ENCODE data around the gene CACNB4.
A peak's percentile ranks its signal among the peaks of the same experiment; 100 is the strongest.

CACNB4 gene

GRCh38 chr2:151845884-151846283 lies 253.0 kb downstream of the CACNB4 start:
- DNase-seq = no peak

GRCh38 chr2:151845481-151845880 lies 253.4 kb downstream of the CACNB4 start:
- no peak for DNase-seq

GRCh38 chr2:151844211-151844896 lies 254.5 kb downstream of the CACNB4 start:
- no peak for DNase-seq

GRCh38 chr2:151843691-151844061 lies 255.2 kb downstream of the CACNB4 start:
- no peak for DNase-seq

- no peak for DNase-seq
These were observed 255.8 kb downstream of the CACNB4 start for GRCh38 chr2:151842830-151843690.

- no peak for DNase-seq
These were observed 257.8 kb downstream of the CACNB4 start for GRCh38 chr2:151841047-151841424.

- no peak for DNase-seq
These were observed 258.4 kb downstream of the CACNB4 start for GRCh38 chr2:151840216-151841046.

- no peak for DNase-seq
These were observed 260.9 kb downstream of the CACNB4 start for GRCh38 chr2:151837926-151838325.

- DNase-seq = no peak
These were observed 264.9 kb downstream of the CACNB4 start for GRCh38 chr2:151833984-151834383.

- DNase-seq = no peak
These were observed 267.9 kb downstream of the CACNB4 start for GRCh38 chr2:151830961-151831360.

GRCh38 chr2:151828890-151829324 lies 269.9 kb downstream of the CACNB4 start:
- no peak for DNase-seq

GRCh38 chr2:151828143-151828889 lies 270.5 kb downstream of the CACNB4 start, which contains the start of gene ARL5A:
TSS of gene ARL5A (minus strand) at chr2:151828421. CDS start at chr2:151828176, 245 bp downstream.
- peak; percentile 63 to 72 for DNase-seq

- no peak for DNase-seq
These were observed 271.2 kb downstream of the CACNB4 start for GRCh38 chr2:151827564-151828142.

- no peak for DNase-seq
These were observed 272.1 kb downstream of the CACNB4 start for GRCh38 chr2:151826737-151827157.

- no peak for DNase-seq
These were observed 274.0 kb downstream of the CACNB4 start for GRCh38 chr2:151824886-151825285.

- DNase-seq = no peak
These were observed 275.2 kb downstream of the CACNB4 start for GRCh38 chr2:151823651-151824050.

- DNase-seq = no peak
These were observed 278.9 kb downstream of the CACNB4 start for GRCh38 chr2:151819920-151820319.

- DNase-seq = no peak
These were observed 280.9 kb downstream of the CACNB4 start for GRCh38 chr2:151817929-151818328.

- no peak for DNase-seq
These were observed 282.0 kb downstream of the CACNB4 start for GRCh38 chr2:151816843-151817242.

- DNase-seq = no peak
These were observed 282.9 kb downstream of the CACNB4 start for GRCh38 chr2:151815821-151816489.

GRCh38 chr2:151810489-151810888 lies 288.4 kb downstream of the CACNB4 start:
- no peak for DNase-seq

- DNase-seq = no peak
These were observed 289.8 kb downstream of the CACNB4 start for GRCh38 chr2:151809073-151809383.

Data from SHP77 (cell line).